ENCODE data around the gene MED31. TPM values are rescaled to one million over a fixed set of nuclear protein-coding genes. Genes with fewer than 3 reads are reported as not detected.
A peak's percentile ranks its signal among the peaks of the same experiment; 100 is the strongest.

The MED31 gene
- total and polyA plus RNA-seq, 2 of the 13 experiments (the other 11 are each of a cell fraction or from before 2014, with no cell fraction given) = 19.0 to 20.9 TPM

DNA sequence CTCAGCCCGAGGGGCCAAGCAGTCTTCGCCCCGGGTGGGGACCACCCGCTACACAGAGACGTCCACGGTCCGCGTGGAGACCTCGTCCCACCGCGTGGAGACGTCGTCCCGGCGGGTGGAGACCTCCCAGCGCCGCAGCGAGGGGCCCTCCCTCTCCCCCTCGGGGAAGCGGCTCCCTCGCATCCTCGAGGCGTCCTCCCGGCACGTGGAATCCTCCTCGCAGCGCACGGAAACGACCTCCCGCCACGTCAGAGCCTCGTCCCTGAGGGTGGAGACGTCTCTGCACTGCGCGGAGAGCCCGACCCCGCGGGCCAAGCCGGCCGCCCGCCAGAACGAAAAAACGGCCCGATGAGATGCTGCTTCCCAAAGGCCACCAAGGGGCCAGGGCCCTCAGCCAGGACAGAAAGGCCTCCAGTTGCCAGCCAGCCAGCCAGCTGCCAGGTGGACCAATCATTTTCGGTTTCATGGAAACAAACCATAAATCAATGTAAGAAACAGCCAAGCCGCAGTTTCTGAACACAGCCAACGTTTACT lies 581 bp upstream of the MED31 start (continued):
- TF ChIP-seq, protein P1, sequence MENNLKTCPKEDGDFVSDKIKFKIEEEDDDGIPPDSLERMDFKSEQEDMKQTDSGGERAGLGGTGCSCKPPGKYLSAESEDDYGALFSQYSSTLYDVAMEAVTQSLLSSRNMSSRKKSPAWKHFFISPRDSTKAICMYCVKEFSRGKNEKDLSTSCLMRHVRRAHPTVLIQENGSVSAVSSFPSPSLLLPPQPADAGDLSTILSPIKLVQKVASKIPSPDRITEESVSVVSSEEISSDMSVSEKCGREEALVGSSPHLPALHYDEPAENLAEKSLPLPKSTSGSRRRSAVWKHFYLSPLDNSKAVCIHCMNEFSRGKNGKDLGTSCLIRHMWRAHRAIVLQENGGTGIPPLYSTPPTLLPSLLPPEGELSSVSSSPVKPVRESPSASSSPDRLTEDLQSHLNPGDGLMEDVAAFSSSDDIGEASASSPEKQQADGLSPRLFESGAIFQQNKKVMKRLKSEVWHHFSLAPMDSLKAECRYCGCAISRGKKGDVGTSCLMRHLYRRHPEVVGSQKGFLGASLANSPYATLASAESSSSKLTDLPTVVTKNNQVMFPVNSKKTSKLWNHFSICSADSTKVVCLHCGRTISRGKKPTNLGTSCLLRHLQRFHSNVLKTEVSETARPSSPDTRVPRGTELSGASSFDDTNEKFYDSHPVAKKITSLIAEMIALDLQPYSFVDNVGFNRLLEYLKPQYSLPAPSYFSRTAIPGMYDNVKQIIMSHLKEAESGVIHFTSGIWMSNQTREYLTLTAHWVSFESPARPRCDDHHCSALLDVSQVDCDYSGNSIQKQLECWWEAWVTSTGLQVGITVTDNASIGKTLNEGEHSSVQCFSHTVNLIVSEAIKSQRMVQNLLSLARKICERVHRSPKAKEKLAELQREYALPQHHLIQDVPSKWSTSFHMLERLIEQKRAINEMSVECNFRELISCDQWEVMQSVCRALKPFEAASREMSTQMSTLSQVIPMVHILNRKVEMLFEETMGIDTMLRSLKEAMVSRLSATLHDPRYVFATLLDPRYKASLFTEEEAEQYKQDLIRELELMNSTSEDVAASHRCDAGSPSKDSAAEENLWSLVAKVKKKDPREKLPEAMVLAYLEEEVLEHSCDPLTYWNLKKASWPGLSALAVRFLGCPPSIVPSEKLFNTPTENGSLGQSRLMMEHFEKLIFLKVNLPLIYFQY (CRISPR knock-in tag; IDR thresholded peaks at IDR 0.05; ENCODE audit: borderline replicate concordance) = no peak
- TF ChIP-seq REPIN1 (CRISPR knock-in tag; IDR thresholded peaks at IDR 0.05; ENCODE audit: borderline replicate concordance, low read depth) = peak; percentile 64; the same call in 1 of the 2 replicates
- TF ChIP-seq ZNF234 (CRISPR knock-in tag; conservative IDR thresholded peaks at IDR 0.05) = peak; percentile 98; the same call in 1 of the 2 replicates
- no peak for TF ChIP-seq NR2F1 (CRISPR knock-in tag; IDR thresholded peaks at IDR 0.05)
- no peak for TF ChIP-seq PHF21A (CRISPR knock-in tag; IDR thresholded peaks at IDR 0.05)
- peak; percentile 97 for TF ChIP-seq ZNF232 (CRISPR knock-in tag; IDR thresholded peaks at IDR 0.05; ENCODE audit: borderline replicate concordance)
- TF ChIP-seq ZBTB7B (CRISPR knock-in tag; IDR thresholded peaks at IDR 0.05) = peak; percentile 82
- TF ChIP-seq PHF5A (CRISPR knock-in tag; IDR thresholded peaks at IDR 0.05; ENCODE audit: low read depth, unreplicated experiment) = no peak
- TF ChIP-seq TCF7L2 (IDR thresholded peaks at IDR 0.05; ENCODE audit: low read depth, low read length) = no peak
- TF ChIP-seq, protein P2, sequence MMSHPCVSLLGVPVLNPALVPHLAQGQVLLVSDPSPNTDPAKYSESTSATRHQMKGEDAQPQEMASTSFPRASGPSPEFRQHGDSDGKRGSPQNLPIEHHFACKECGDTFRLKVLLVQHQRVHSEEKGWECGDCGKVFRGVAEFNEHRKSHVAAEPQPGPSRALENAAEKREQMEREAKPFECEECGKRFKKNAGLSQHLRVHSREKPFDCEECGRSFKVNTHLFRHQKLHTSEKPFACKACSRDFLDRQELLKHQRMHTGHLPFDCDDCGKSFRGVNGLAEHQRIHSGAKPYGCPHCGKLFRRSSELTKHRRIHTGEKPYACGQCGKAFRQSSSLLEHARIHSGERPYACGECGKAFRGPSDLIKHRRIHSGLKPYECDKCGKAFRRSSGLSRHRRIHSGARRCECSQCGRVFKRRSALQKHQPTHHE (CRISPR knock-in tag; IDR thresholded peaks at IDR 0.05; ENCODE audit: borderline replicate concordance) = peak; percentile 93; the same call in 1 of the 2 replicates
- TF ChIP-seq JUN (CRISPR knock-in tag; IDR thresholded peaks at IDR 0.05) = peak; percentile 22; the same call in 1 of the 2 replicates
- no peak; the same call in 1 of the 2 replicates for TF ChIP-seq GATA4 (IDR thresholded peaks at IDR 0.05; ENCODE audit: borderline replicate concordance, low read depth)
- no peak for TF ChIP-seq ADNP (CRISPR knock-in tag; IDR thresholded peaks at IDR 0.05)
- no peak for TF ChIP-seq POLR2AphosphoS5 (IDR thresholded peaks at IDR 0.05; ENCODE audit: low read depth, low read length)
- peak; percentile 62; the same call in 1 of the 2 replicates for TF ChIP-seq MAF1 (CRISPR knock-in tag; IDR thresholded peaks at IDR 0.05; ENCODE audit: borderline replicate concordance)
- TF ChIP-seq, protein P3, sequence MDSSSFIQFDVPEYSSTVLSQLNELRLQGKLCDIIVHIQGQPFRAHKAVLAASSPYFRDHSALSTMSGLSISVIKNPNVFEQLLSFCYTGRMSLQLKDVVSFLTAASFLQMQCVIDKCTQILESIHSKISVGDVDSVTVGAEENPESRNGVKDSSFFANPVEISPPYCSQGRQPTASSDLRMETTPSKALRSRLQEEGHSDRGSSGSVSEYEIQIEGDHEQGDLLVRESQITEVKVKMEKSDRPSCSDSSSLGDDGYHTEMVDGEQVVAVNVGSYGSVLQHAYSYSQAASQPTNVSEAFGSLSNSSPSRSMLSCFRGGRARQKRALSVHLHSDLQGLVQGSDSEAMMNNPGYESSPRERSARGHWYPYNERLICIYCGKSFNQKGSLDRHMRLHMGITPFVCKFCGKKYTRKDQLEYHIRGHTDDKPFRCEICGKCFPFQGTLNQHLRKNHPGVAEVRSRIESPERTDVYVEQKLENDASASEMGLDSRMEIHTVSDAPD (CRISPR knock-in tag; IDR thresholded peaks at IDR 0.05) = peak; percentile 69; the same call in 1 of the 2 replicates
- TF ChIP-seq ZNF7 (CRISPR knock-in tag; IDR thresholded peaks at IDR 0.05) = no peak
- peak; percentile 92 for TF ChIP-seq ZSCAN12 (CRISPR knock-in tag; IDR thresholded peaks at IDR 0.05)
- 0 out of 2 replicates have a peak, but pooled peaks have one; percentile 44 for TF ChIP-seq TMF1 (CRISPR knock-in tag; IDR thresholded peaks at IDR 0.05; ENCODE audit: low read depth)
- TF ChIP-seq ZSCAN22 (CRISPR knock-in tag; IDR thresholded peaks at IDR 0.05) = peak; percentile 80; the same call in 1 of the 2 replicates
- TF ChIP-seq, protein P4, sequence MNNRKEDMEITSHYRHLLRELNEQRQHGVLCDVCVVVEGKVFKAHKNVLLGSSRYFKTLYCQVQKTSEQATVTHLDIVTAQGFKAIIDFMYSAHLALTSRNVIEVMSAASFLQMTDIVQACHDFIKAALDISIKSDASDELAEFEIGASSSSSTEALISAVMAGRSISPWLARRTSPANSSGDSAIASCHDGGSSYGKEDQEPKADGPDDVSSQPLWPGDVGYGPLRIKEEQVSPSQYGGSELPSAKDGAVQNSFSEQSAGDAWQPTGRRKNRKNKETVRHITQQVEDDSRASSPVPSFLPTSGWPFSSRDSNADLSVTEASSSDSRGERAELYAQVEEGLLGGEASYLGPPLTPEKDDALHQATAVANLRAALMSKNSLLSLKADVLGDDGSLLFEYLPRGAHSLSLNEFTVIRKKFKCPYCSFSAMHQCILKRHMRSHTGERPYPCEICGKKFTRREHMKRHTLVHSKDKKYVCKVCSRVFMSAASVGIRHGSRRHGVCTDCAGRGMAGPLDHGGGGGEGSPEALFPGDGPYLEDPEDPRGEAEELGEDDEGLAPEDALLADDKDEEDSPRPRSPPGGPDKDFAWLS (CRISPR knock-in tag; IDR thresholded peaks at IDR 0.05; ENCODE audit: borderline replicate concordance) = peak; percentile 62; the same call in 1 of the 2 replicates
- TF ChIP-seq ZNF441 (CRISPR knock-in tag; IDR thresholded peaks at IDR 0.05; ENCODE audit: borderline replicate concordance) = peak; percentile 78; the same call in 1 of the 2 replicates

Data from HepG2 (cell line).